Peyer's patch (tissue), 4 donors: ENCODE results near the gene KNOP1. TPM values are rescaled to one million over a fixed set of nuclear protein-coding genes. Genes with fewer than 3 reads are reported as not detected.
A peak's percentile ranks its signal among the peaks of the same experiment; 100 is the strongest.

Experiments used
- DNase-seq, 3 donors: peaks; one replicate each; pipeline ENCODE4 v3.0.0-alpha.2; 2017 to 2019
- H3K27ac ChIP-seq, 4 donors: fragments of 200-600 bp; sonication (generic); one replicate each; pipeline ENCODE4 v1.5.1; 2016 to 2019
- H3K27me3 ChIP-seq, 2 donors: fragments of 200-600 bp; sonication (generic); one replicate each; pipeline ENCODE4 v1.5.1; 2019
- H3K36me3 ChIP-seq, 3 donors: fragments of 200-600 bp; sonication (generic); one replicate each; pipeline ENCODE4 v1.5.1; 2016 to 2019
- H3K4me1 ChIP-seq, 4 donors: fragments of 200-600 bp; sonication (generic); one replicate each; pipeline ENCODE4 v1.5.1; 2016 to 2019
- H3K4me3 ChIP-seq, 4 donors: fragments of 200-600 bp; sonication (generic); 1 replicate in 3 of 4; 2 replicates in 1 of 4; pipeline ENCODE4 v1.5.1; 2016 to 2019; ENCODE audit warnings: mild to moderate bottlenecking in 1 of 4
- H3K9me3 ChIP-seq, 4 donors: fragments of 200-600 bp; sonication (generic); one replicate each; pipeline ENCODE4 v1.5.1; 2016 to 2019; ENCODE audit warnings: mild to moderate bottlenecking in 1 of 4
- POLR2A ChIP-seq, 2 donors: fragments of 450-650 bp; IDR thresholded peaks; one replicate each; pipeline ENCODE4 v1.5.1; 2017; ENCODE audit warnings: antibody characterized with exemption in 2 of 2, mild to moderate bottlenecking in 2 of 2, moderate library complexity in 2 of 2
- total RNA-seq, 4 donors: library from RNA; depleted of rRNA; stranded (reverse); fragments of >200 nt; gene quantifications; one replicate each; pipeline ENCODE4 v1.1.0, GENCODE V29; 2016
- TF ChIP-seq, protein P1 (sequence below), 6 experiments: fragments of 450-650 bp in 4 of 6; fragments of 200-600 bp in 2 of 6; sonication (generic) in 1 of 6; IDR thresholded peaks; one replicate each; pipeline ENCODE4 v1.5.1; 2017 to 2019; ENCODE audit warnings: antibody characterized with exemption in 6 of 6, mild to moderate bottlenecking in 3 of 6, moderate library complexity in 1 of 6

The KNOP1 gene
- total RNA-seq, 4 donors from 2014 or later = 10.0 to 26.1 (median 19.9) TPM

DNA sequence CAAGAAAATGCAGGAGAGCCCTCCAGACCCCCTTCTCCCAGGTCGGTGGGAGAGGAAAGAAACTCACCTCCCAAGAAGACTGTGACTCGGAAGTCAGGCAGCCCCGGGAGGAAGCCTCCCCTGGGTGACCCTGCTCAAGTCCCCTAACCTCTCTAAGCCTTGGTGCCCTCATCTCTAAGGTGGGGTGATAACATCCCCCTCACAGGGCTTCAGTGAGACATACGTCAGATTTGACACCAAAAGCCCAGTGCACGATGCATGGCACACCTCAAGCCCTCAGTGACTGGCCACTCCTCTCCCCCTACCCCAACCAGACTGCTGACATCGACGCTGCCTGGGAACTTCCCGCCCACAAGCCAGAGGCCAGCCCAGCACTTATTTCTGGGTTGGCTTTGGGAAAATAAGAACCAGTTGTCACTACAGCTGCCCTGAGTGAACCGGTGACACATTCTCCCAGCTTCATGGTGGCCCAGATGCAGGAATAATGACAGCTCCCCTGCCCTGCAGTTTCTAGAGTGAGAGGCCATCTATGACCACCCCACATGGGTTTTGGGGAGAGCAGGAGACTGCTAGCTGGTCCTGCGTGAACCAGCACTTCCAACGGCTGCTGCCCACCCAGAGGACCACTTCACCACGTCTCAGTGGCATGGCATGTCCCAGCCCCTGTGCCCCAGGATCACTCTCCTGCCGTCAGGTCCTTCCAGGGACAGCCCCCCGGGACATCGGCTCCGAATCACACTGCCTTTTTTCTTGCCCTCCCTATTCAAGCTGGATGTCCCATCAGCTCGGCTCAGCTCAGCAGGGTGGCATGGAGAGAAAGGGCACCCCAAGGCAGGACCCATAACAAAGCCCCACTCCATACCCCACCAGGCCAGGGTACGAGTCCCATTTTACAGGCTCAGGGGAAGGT, 9.5 kb downstream of the KNOP1 start:
- no peak for TF ChIP-seq POLR2A (IDR thresholded peaks at IDR 0.05)
- TF ChIP-seq, protein P1, sequence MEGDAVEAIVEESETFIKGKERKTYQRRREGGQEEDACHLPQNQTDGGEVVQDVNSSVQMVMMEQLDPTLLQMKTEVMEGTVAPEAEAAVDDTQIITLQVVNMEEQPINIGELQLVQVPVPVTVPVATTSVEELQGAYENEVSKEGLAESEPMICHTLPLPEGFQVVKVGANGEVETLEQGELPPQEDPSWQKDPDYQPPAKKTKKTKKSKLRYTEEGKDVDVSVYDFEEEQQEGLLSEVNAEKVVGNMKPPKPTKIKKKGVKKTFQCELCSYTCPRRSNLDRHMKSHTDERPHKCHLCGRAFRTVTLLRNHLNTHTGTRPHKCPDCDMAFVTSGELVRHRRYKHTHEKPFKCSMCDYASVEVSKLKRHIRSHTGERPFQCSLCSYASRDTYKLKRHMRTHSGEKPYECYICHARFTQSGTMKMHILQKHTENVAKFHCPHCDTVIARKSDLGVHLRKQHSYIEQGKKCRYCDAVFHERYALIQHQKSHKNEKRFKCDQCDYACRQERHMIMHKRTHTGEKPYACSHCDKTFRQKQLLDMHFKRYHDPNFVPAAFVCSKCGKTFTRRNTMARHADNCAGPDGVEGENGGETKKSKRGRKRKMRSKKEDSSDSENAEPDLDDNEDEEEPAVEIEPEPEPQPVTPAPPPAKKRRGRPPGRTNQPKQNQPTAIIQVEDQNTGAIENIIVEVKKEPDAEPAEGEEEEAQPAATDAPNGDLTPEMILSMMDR (IDR thresholded peaks at IDR 0.05) = no peak
- peaks cover 0 to 6% (median 0%) of the 10 kb centered on the region in 4 donors for H3K4me1 ChIP-seq
- no peaks in the 10 kb centered on the region for H3K27me3 ChIP-seq
- H3K36me3 ChIP-seq = peaks cover 0 to 71% (median 0%) of the 10 kb centered on the region in 3 donors
- DNase-seq = no peak
- H3K9me3 ChIP-seq = no peaks in the 10 kb centered on the region
- H3K27ac ChIP-seq = peak overlapping the region in 2 of 4 donors; percentile 8 to 19
- H3K4me3 ChIP-seq = no peak overlapping the region

DNA sequence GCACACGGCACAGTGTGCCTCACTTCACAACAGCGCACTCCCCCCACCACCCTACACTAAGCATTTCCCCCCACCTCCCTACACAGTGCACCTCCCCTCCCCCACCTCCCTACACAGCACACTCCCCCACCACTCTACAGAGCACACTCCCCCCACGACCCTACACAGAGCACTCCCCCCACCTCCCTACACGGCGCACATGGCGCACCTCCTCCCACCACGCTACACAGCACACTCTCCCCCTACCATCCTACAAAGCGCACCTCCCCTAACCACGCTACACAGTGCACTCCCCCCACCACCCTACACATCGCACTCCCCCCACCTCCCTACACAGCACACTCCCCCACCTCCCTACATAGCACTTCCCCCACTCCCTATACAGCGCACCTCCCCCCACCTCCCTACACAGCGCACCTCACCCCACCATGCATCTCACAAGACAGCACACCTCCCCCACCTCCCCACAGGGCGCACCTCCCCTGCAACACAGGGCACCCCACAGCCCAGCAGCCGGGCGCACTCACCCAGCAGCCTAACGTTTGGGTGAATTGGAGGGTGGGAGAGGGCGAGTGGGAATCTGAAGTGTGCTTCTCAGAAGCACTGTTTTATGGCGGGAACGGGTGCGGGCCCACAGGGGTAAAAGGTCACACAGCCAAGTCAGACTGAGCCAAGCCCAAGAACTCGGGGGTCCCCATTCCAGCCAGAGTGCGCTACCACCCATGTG, 10.3 kb downstream of the KNOP1 start:
- H3K36me3 ChIP-seq = peaks cover 0 to 71% (median 0%) of the 10 kb centered on the region in 3 donors
- no peaks in the 10 kb centered on the region for H3K9me3 ChIP-seq
- no peak for TF ChIP-seq POLR2A (IDR thresholded peaks at IDR 0.05)
- TF ChIP-seq, protein P1 (IDR thresholded peaks at IDR 0.05) = no peak
- H3K4me3 ChIP-seq = no peak overlapping the region
- no peak for DNase-seq
- H3K27ac ChIP-seq = peak overlapping the region in 2 of 4 donors; percentile 7 to 8
- no peaks in the 10 kb centered on the region for H3K27me3 ChIP-seq
- peaks cover 0 to 6% (median 0%) of the 10 kb centered on the region in 4 donors for H3K4me1 ChIP-seq

DNA sequence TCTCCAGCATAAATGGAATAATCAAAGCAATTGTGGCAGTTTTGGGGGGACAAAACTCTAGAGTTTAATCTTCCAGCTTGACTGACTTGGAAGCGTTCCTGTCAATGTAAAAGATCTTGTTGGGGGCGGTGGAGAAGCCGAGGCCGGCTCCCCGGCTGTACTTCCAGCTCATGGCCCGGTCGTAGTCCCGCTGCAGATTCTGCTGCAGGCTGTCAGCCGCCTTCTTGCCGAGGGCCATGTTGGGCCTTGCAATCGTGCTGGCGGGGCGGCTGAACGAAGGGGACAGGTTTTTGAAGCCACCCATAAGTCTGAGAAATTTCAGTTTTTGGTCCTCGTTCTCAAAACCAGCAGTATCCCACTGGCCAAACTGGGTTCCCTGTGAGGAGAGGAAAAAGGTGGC, 11.2 kb downstream of the KNOP1 start:
- peaks cover 0 to 6% (median 0%) of the 10 kb centered on the region in 4 donors for H3K4me1 ChIP-seq
- H3K9me3 ChIP-seq = no peaks in the 10 kb centered on the region
- no peaks in the 10 kb centered on the region for H3K27me3 ChIP-seq
- H3K27ac ChIP-seq = no peak overlapping the region
- no peak overlapping the region for H3K4me3 ChIP-seq
- peaks cover 0 to 71% (median 0%) of the 10 kb centered on the region in 3 donors for H3K36me3 ChIP-seq
- no peak for DNase-seq
- no peak for TF ChIP-seq POLR2A (IDR thresholded peaks at IDR 0.05)
- TF ChIP-seq, protein P1 (IDR thresholded peaks at IDR 0.05) = no peak

DNA sequence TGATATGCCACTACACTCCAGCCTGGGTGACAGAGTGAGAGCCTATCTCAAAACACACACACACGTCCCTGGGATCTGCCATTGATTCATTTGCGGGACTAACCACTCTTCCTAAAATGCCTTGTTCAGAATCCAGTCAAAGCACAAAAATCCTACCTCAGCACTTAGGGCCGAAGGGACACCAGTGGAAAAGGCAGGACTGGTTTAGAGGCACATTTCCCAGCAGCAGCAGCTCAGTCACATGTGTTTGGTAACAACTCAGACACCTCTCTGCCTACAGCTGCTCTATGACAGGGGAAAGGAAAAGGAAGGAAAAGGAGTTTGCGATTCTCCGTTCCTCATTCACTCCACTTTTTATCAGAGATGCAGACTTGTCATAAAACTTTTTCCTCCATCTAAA, 12.2 kb downstream of the KNOP1 start:
- TF ChIP-seq, protein P1 (IDR thresholded peaks at IDR 0.05) = no peak
- no peak for TF ChIP-seq POLR2A (IDR thresholded peaks at IDR 0.05)
- peak overlapping the region in 2 of 4 donors; percentile 35 to 69 for H3K27ac ChIP-seq
- peaks cover 0 to 7% (median 0%) of the 10 kb centered on the region in 4 donors for H3K4me1 ChIP-seq
- H3K36me3 ChIP-seq = peaks cover 0 to 76% (median 0%) of the 10 kb centered on the region in 3 donors
- H3K9me3 ChIP-seq = no peaks in the 10 kb centered on the region
- DNase-seq = no peak
- H3K4me3 ChIP-seq = no peak overlapping the region
- H3K27me3 ChIP-seq = no peaks in the 10 kb centered on the region

DNA sequence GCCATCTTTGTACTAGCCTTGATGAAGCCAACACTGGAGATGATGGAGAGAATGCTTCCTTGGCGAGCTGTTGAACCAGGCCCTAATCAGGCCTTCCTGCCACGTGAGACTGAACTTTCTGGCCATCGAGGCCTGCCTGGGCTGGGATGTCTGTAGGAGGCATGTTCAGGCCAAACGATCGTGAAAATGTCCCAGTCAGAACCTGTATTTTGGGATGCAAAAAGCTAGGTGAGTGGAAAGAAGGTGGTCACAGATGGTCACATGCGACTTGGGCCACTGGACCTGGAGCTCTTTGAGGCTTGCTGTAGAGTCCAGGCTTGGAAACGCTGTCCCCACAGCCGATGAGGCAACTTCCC, 12.9 kb downstream of the KNOP1 start:
- no peak for DNase-seq
- Histone ChIP-seq H3K27me3 (no peaks in the 10 kb centered on the region), H3K9me3 (no peaks in the 10 kb centered on the region), H3K4me1 (peaks cover 0 to 10% (median under 1%) of the 10 kb centered on the region in 4 donors), H3K27ac (peak overlapping the region; percentile 25 to 79 (median 59)), H3K36me3 (peaks cover 0 to 72% (median 0%) of the 10 kb centered on the region in 3 donors), H3K4me3 (no peak overlapping the region)
- TF ChIP-seq, protein P1 (IDR thresholded peaks at IDR 0.05) = no peak
- no peak for TF ChIP-seq POLR2A (IDR thresholded peaks at IDR 0.05)
